AG04449 (cell line): ENCODE results near the gene VWF.
"Not testable (repeated sequence)": the region's sequence is repeated elsewhere in the genome, so short reads cannot be mapped to it uniquely, and the experiment has no call there.

Experiments
- CTCF ChIA-PET: fragments of 350-600 bp; formaldehyde crosslinking; extraction: SDS; loops from one replicate; lab custom pipeline; 2021; ENCODE audit warnings: antibody characterized with exemption; lab: Yijun Ruan, JAX
- POLR2A ChIA-PET: fragments of 400-600, 350-600 bp; formaldehyde crosslinking; extraction: SDS; loops from one replicate; lab custom pipeline; 2020; ENCODE audit warnings: antibody characterized with exemption, inconsistent platforms; lab: Yijun Ruan, JAX
- DNase-seq: peaks from one replicate; pipeline ENCODE4 v3.0.0-alpha.2; 2010; ENCODE audit warnings: low read depth, low spot score
- H3K4me3 ChIP-seq: 2 replicates; pipeline ENCODE4 v1.5.1; 2011; ENCODE audit warnings: low read depth, mild to moderate bottlenecking, control low read depth, low read length
- TF ChIP-seq, protein P1 (sequence below): IDR thresholded peaks from one replicate; pipeline ENCODE4 v1.5.1; 2011; ENCODE audit warnings: mild to moderate bottlenecking, moderate library complexity, low read length, control low read depth, inconsistent platforms; ENCODE audit not compliant: insufficient read depth; ENCODE audit errors: missing control alignments

Gene VWF

DNA sequence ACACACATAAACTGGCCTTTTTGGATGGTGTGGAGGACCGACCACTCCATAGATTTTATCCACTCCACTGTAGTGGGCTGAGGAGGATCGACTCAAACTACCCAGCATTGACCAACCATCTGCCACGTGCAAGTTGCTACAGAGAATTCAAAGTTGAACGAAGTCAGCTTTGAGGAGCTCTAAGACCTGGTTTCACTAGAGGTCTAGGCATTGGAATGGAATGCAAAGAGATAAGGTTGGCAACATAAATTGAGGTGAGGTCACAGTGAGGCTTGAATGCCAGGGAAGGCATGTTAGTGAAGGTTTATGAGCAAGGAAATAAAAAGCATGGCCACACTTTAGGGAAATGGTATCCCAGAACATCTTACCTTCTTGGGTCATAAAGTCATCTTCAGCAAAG, 14.5 kb downstream of the VWF start:
- no peak for DNase-seq
- CTCF ChIA-PET: no interaction called here
- POLR2A ChIA-PET: no interaction called here
- no peak overlapping the region for H3K4me3 ChIP-seq
- TF ChIP-seq, protein P1, sequence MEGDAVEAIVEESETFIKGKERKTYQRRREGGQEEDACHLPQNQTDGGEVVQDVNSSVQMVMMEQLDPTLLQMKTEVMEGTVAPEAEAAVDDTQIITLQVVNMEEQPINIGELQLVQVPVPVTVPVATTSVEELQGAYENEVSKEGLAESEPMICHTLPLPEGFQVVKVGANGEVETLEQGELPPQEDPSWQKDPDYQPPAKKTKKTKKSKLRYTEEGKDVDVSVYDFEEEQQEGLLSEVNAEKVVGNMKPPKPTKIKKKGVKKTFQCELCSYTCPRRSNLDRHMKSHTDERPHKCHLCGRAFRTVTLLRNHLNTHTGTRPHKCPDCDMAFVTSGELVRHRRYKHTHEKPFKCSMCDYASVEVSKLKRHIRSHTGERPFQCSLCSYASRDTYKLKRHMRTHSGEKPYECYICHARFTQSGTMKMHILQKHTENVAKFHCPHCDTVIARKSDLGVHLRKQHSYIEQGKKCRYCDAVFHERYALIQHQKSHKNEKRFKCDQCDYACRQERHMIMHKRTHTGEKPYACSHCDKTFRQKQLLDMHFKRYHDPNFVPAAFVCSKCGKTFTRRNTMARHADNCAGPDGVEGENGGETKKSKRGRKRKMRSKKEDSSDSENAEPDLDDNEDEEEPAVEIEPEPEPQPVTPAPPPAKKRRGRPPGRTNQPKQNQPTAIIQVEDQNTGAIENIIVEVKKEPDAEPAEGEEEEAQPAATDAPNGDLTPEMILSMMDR: no peak

DNA sequence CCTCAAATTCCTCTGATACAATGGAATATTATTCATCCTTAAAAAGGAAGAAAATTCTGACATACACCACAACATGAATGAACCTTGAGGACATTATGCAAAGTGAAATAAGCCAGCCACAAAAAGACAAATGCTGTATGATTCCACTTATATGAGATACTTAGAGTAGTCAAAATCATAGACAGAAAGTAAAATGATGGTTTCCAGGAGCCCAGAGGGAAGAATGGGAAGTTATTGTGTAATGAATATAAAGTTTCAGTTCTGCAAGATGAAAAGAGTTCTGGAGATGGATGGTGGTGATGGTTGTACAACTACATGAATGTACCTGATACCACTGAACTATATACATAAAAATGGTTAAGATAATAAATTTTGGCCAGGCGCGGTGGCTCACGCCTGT, 18.3 kb downstream of the VWF start:
- ChIA-PET CTCF (no interaction called here), POLR2A (no interaction called here)
- H3K4me3 ChIP-seq: no peak overlapping the region
- TF ChIP-seq, protein P1: no peak
- DNase-seq: no peak

DNA sequence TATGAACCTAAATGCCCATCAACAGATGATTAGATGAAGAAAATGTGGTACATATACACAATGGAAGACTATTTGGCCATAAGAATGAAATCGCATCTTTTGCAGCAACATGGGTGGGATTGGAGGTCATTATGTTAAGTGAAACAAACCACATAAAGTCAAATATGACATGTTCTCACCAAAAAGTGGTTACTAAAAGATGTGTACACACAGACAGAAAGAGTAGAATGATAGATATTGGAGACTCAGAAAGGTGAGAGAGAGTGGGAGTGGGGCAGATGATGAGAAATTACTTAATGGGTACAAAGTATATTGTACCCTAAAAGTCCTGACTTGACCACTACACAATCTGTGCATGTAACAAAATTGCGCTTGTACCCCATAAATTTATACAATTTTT, 19.6 kb downstream of the VWF start:
- POLR2A ChIA-PET: no interaction called here
- no peak overlapping the region for H3K4me3 ChIP-seq
- DNase-seq: no peak
- CTCF ChIA-PET: no interaction called here
- TF ChIP-seq, protein P1: no peak

DNA sequence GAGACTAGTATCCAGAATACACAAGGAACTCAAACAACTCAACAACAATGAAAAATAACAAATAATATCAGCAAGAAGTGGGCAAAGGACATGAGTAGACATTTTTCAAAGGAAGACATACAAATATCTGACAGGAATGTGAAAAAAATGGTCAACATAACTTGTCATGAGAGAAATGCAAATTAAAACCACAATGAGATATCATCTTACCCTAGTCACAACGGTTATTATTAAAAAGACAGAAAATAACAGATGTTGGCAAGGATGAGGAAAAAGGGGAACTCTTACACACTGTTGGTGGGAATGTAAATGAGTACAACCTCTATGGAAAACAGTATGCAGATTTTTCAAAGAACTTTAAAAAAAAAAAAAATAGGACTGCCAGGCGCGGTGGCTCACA, 20.4 kb downstream of the VWF start:
- TF ChIP-seq, protein P1: no peak
- no peak overlapping the region for H3K4me3 ChIP-seq
- CTCF ChIA-PET: interaction anchor here (0.9 kb wide), 1 partner anchor 10 kb away, joined by 3 read pairs; no protein-coding TSS in a partner anchor
- POLR2A ChIA-PET: no interaction called here
- DNase-seq: no peak

DNA sequence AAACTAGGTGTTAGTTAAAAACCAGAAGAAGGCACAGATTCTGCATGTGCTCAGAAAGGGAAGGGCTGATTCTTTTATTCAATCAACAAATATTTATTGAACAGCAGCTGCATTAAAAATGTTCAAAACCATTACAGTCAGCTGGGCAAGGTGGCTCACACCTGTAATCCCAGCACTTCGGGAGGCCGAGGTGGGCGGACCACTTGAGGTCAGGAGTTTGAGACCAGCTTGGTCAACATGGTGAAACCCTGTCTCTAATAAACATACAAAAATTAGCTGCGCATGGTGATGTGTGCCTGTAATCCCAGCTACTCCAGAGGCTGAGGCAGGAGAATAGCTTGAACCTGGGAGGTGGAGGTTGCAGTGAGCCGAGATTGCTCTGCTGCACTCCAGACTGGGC, 22.4 kb downstream of the VWF start:
- POLR2A ChIA-PET, DNase-seq, H3K4me3 ChIP-seq: not testable (repeated sequence)
- CTCF ChIA-PET: interaction anchor here (0.7 kb wide), 1 partner anchor 91 kb away, joined by 3 read pairs; no protein-coding TSS in a partner anchor

DNA sequence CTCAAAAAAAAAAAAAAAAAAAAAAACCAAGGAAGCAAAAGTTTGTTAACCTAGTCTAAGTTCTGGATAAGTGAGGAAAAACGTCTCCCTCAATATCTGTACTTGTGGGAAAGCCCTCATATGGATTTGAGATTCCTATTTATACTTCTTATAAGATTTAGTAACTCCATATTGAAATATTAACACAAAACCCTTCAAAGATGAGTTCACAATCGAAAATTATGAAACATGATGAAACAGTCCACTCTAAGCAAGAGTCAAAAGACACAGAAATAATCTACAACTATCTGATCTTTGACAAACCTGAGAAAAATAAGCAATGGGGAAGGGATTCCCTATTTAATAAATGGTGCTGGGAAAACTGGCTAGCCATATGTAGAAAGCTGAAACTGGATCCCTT, 25.2 kb downstream of the VWF start:
- TF ChIP-seq, protein P1: no peak
- ChIA-PET CTCF (no interaction called here), POLR2A (no interaction called here)
- no peak for DNase-seq
- H3K4me3 ChIP-seq: no peak overlapping the region

DNA sequence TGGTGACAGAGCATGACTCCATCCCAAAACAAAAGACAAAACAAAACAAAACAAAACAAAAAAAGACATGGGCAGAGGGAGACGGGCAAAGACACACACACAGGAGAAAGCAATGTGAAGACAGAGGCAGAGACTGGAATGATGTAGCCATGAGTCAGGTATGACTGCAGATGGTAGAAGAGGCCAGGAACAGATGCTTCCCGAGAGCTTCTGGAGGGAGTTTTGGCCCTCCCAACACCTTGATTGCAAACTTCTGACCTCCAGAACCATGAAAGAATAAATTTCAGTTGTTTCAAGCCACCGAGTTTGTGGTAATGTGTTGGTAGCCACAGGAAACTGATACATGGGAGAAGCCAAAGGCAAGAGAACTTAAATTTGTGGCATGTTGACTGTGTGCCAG, 27.1 kb downstream of the VWF start:
- TF ChIP-seq, protein P1: no peak
- H3K4me3 ChIP-seq: no peak overlapping the region
- no peak for DNase-seq
- ChIA-PET CTCF (no interaction called here), POLR2A (no interaction called here)
